22Rv1 (cell line): Measurements from ENCODE around the gene GYG2.

Experiments
- H3K27ac ChIP-seq: fragments of 450-650 bp; 2 replicates; pipeline ENCODE4 v1.5.1; 2017
- ZFX ChIP-seq: fragments of 450-650 bp; IDR thresholded peaks from 2 replicates; pipeline ENCODE4 v1.6.1; 2017; ENCODE audit warnings: antibody characterized with exemption, borderline replicate concordance
- TF ChIP-seq, protein P1 (sequence below): fragments of 450-650 bp; IDR thresholded peaks from 2 replicates; pipeline ENCODE4 v1.5.1; 2017; ENCODE audit warnings: mild to moderate bottlenecking

Gene GYG2

DNA sequence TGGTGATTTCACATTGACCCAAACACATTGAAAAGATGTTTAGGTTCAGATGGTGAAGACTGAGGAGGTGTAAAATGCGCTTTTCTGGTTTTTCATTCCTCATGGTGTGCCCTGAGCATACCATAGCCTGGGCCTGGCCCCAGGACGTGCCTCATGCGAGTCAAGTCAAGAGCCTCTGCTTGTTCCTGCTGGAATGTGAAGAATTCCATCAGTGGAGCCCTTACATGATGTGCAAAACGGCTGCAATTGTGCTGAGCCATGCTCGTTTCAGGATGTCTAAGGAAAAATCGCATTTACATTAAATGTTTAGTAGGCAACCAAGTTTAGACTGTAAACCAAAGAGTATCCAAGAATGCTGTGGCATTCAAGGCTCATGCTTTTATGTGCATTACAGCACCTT, 34.9 kb downstream of the GYG2 start:
- TF ChIP-seq, protein P1, sequence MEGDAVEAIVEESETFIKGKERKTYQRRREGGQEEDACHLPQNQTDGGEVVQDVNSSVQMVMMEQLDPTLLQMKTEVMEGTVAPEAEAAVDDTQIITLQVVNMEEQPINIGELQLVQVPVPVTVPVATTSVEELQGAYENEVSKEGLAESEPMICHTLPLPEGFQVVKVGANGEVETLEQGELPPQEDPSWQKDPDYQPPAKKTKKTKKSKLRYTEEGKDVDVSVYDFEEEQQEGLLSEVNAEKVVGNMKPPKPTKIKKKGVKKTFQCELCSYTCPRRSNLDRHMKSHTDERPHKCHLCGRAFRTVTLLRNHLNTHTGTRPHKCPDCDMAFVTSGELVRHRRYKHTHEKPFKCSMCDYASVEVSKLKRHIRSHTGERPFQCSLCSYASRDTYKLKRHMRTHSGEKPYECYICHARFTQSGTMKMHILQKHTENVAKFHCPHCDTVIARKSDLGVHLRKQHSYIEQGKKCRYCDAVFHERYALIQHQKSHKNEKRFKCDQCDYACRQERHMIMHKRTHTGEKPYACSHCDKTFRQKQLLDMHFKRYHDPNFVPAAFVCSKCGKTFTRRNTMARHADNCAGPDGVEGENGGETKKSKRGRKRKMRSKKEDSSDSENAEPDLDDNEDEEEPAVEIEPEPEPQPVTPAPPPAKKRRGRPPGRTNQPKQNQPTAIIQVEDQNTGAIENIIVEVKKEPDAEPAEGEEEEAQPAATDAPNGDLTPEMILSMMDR = no peak
- TF ChIP-seq ZFX = no peak
- no peak overlapping the region for H3K27ac ChIP-seq

GRCh38 chrX:2867206-2867605, 38.5 kb downstream of the GYG2 start:
- TF ChIP-seq, protein P1 = no peak
- TF ChIP-seq ZFX = no peak
- H3K27ac ChIP-seq = no peak overlapping the region

DNA sequence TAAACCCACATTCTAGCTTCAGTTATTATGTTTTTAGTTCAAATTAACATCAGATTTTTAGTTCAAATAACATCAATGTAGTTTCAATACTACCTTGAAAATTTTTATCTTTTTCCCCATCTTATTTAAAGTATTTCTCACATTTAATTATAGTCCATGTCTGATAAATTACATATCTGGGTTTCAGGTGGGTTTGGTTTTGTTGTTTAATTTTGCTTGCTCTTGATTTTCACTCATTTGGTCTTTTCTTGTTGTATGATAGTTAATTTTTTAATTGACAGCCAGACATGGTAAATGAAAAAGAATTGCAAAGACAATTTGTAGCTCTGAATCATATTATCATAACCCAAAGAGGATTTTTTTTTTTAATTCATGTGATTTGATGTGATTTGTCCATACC, 41.9 kb downstream of the GYG2 start:
- H3K27ac ChIP-seq = no peak overlapping the region
- no peak for TF ChIP-seq ZFX
- TF ChIP-seq, protein P1 = no peak

GRCh38 chrX:2871831-2872230, 43.1 kb downstream of the GYG2 start:
- H3K27ac ChIP-seq = no peak overlapping the region
- no peak for TF ChIP-seq ZFX
- TF ChIP-seq, protein P1 = no peak

DNA sequence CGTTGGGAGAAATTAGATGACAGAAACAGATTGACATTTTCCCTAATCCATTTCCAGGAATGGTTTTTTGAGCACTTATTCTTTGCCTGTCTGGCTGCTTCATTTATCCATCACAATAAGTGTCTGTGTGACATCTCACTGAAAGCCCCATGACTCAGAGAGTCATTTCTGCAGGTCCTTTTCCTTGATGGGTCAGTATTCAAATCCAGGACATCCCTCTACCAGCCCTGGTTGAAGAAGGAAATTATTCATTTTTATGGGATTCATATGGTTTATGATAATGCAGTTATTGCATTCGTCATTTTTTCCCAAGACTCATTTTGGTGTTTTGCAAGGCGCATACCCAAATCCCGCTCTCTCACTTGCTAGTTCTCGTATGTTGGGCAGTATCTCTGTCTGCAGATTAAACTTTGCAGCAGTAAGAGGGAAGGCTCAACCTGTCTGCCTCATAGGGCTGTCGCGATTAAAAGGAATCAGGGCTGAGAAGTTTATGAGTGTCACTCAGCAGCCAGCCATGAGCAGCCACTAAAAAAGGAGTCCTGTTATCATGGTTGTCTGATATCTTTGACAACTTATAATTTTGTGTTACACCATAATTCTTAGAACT, 44.0 kb downstream of the GYG2 start:
- H3K27ac ChIP-seq = no peak overlapping the region
- no peak for TF ChIP-seq ZFX
- TF ChIP-seq, protein P1 = no peak

DNA sequence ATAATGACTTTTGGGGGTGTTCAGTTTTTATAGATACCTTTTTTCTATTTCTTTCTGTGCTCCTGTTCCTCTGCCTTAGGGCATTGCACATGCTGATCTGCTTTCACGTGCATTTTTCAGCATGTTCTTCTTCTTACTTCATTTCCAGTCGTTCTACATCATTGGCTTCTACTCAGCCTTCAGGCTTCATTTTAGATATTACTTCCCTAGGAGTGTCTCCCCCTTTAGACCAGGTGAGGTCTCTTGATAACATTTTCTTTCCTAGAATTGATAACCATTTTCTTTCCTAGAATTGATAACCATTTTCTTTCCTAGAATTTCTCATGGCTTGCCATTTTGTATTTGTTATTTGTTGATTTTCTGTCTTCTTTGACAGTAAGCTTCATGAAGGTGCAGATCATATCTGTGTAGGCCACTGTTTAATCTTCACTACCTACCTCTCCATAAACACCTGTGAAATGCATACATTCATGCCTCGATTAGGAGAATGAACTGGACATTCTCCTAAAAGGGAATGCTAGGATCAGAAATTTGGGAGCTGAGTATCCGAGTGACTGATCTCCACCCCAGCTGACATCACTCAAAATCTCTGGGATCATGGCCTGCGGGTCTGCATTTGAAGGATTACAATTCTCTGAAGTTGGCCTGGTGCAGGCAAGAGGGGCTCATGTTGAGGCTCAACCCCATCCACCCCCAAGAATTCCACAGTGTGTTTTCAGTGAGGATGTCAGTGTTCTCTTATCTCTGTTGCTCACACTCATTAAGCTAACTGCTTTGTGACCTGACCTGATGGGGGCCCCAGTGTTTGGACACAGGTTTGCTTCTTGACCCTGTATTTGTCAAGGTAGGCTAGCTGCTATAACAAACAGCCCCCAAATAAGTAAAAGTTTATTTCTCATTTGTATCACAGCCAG, 45.7 kb downstream of the GYG2 start:
- TF ChIP-seq, protein P1 = no peak
- no peak for TF ChIP-seq ZFX
- H3K27ac ChIP-seq = no peak overlapping the region

- TF ChIP-seq, protein P1 = no peak
- no peak for TF ChIP-seq ZFX
- no peak overlapping the region for H3K27ac ChIP-seq
Observed at GRCh38 chrX:2875136-2875481, 46.4 kb downstream of the GYG2 start.
